Kidney (tissue), 14 donors: Measurements from ENCODE around the gene ADARB2. TPM values are rescaled to one million over a fixed set of nuclear protein-coding genes. Genes with fewer than 3 reads are reported as not detected.
A peak's percentile ranks its signal among the peaks of the same experiment; 100 is the strongest.

ENCODE experiments used
- DNase-seq, 5 donors: peaks; one replicate each; pipeline ENCODE4 v3.0.0-alpha.2; 2013 to 2020
- FAIRE-seq: peaks from 2 replicates; lab custom pipeline; 2012; peaks lifted over from hg19 to GRCh38; lab: Jason Lieb, UNC
- H3K27ac ChIP-seq, 2 donors: one replicate each; pipeline ENCODE4 v1.7.0; 2013; ENCODE audit warnings: low read depth in 2 of 2, low read length in 2 of 2, inconsistent platforms in 1 of 2
- H3K27me3 ChIP-seq: one replicate; pipeline ENCODE4 v1.7.1; 2013; ENCODE audit warnings: low read length, inconsistent platforms; ENCODE audit not compliant: control insufficient read depth, insufficient read depth
- H3K36me3 ChIP-seq, 3 donors: one replicate each; pipeline versions ENCODE4 v1.7.0 to v1.7.1; 2013; ENCODE audit warnings: low read length in 3 of 3, control low read depth in 1 of 3, inconsistent platforms in 1 of 3; ENCODE audit not compliant: insufficient read depth in 3 of 3, control insufficient read depth in 2 of 3
- H3K4me1 ChIP-seq, 3 donors: one replicate each; pipeline versions ENCODE4 v1.7.0 to v1.7.1; 2013; ENCODE audit warnings: low read length in 3 of 3, inconsistent platforms in 1 of 3, low read depth in 1 of 3; ENCODE audit not compliant: control insufficient read depth in 2 of 3, insufficient read depth in 2 of 3
- H3K4me3 ChIP-seq, 3 donors: one replicate each; pipeline versions ENCODE4 v1.7.0 to v1.8.1; 2013; ENCODE audit warnings: low read length in 3 of 3, control low read depth in 1 of 3, inconsistent platforms in 1 of 3
- H3K9ac ChIP-seq, 3 donors: one replicate each; pipeline versions ENCODE4 v1.7.0 to v1.7.1; 2013; ENCODE audit warnings: low read length in 3 of 3, control low read depth in 1 of 3, inconsistent platforms in 1 of 3
- H3K9me3 ChIP-seq, 3 donors: one replicate each; pipeline versions ENCODE4 v1.7.0 to v1.7.1; 2013; ENCODE audit warnings: low read length in 3 of 3, control low read depth in 1 of 3, inconsistent platforms in 1 of 3; ENCODE audit not compliant: control insufficient read depth in 2 of 3, insufficient read depth in 1 of 3
- intact Hi-C: fragments of 100-400 bp; cut with DNase I; formaldehyde crosslinking; loops from one replicate; pipeline ENCODE4 v1.11.1; 2022
- polyA plus RNA-seq: library from polyadenylated mRNA; stranded (reverse); fragments of 350-450 nt; fragmentation: Illumina TruSeq; extraction: RNeasy Lipid Tissue Mini Kit (QIAGEN cat#74804); gene quantifications from one replicate; pipeline ENCODE4 v1.2.3, GENCODE V29; 2014; ENCODE audit warnings: low read depth, low replicate concordance; ENCODE audit not compliant: insufficient read depth
- total RNA-seq: library from RNA; stranded (reverse); fragmentation: NEBNext Ultra II Directional; extraction: Animal tissue kit (Norgen Biotek cat#: 25700); gene quantifications from one replicate; pipeline ENCODE4 v1.2.1, GENCODE V29; 2021
- TF ChIP-seq, protein P1 (sequence below): IDR thresholded peaks from 3 replicates; pipeline ENCODE4 v1.5.1; 2012; ENCODE audit warnings: mild to moderate bottlenecking, moderate library complexity, borderline replicate concordance; ENCODE audit not compliant: insufficient read depth; ENCODE audit errors: extremely low read depth
- donor health status: control.
- donor health status: control.
- donor health status: control.
- donor health status: control.
- donor health status: control.
- donor health status: DM: yes; HTN: yes; CAD: no.
- donor health status: Normal renal cell carcinoma (clear cell type).

The ADARB2 gene
- total and polyA plus RNA-seq, 2 donors from 2014 or later, result 1.0 to 1.3 TPM

DNA sequence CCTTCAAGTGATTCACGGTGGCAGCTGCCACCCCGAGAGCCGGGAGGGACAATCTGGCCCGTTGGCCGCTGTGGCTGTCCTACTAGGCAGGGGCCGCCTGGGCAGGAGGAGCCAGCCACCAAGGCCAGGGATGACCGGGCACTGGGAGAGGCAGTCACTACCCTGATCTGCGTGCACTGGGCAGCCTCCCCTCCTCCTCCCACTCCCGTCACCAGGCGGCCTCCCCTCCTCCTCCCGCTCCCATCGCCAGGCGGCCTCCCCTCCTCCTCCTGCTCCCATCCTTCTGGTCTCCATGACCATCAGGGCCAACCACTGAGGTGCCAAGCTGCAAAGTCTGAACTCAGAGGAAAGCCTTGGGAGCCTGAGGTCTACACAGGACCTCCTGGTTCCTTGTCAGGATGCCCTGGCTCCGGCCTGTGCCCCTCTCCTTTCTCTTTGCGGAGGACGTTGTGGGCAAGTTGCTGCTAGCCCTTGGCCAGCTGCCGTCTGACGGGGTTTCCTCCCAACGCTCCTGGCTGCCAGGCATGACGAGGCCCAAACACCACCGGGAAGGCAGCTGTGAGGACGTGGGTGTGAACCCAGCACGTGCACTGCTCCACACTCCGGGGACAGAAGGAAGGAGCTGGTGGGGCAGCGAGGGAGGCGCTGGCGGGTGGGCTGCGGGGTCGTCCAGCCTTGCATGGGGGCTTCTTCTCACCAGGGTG lies 550.0 kb downstream of the ADARB2 start:
- no peak for FAIRE-seq

DNA sequence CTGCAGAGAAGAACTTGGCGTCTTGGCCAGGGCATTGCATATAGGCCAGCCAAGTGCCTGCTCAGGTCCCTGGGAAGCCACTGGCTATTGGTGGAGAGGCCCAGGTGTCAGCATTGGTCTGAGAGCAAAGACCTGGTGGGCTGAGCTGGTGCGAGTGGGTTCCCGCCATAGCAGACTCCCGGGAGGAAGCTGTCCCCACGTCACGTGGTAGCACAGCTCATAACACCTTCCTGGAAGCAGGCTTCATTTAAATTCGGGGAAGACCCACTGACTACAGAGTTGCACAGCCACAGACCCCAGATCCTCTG lies 550.7 kb downstream of the ADARB2 start:
- intact Hi-C loops, result no loop called here
- Histone ChIP-seq H3K27me3 (no peaks in the 10 kb centered on the region), H3K27ac (no peak overlapping the region), H3K4me3 (no peak overlapping the region), H3K9ac (no peak overlapping the region), H3K4me1 (peaks cover 0 to 13% (median 7%) of the 10 kb centered on the region in 3 donors), H3K36me3 (no peaks in the 10 kb centered on the region), H3K9me3 (no peaks in the 10 kb centered on the region)
- FAIRE-seq (no peak), DNase-seq (no peak)
- TF ChIP-seq, protein P1, sequence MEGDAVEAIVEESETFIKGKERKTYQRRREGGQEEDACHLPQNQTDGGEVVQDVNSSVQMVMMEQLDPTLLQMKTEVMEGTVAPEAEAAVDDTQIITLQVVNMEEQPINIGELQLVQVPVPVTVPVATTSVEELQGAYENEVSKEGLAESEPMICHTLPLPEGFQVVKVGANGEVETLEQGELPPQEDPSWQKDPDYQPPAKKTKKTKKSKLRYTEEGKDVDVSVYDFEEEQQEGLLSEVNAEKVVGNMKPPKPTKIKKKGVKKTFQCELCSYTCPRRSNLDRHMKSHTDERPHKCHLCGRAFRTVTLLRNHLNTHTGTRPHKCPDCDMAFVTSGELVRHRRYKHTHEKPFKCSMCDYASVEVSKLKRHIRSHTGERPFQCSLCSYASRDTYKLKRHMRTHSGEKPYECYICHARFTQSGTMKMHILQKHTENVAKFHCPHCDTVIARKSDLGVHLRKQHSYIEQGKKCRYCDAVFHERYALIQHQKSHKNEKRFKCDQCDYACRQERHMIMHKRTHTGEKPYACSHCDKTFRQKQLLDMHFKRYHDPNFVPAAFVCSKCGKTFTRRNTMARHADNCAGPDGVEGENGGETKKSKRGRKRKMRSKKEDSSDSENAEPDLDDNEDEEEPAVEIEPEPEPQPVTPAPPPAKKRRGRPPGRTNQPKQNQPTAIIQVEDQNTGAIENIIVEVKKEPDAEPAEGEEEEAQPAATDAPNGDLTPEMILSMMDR, result no peak

More for the DNA sequence above, 550.0 kb downstream of the ADARB2 start:
- TF ChIP-seq, protein P1, result no peak
- peak in 1 of 5 donors; percentile 45 for DNase-seq
- H3K27me3 ChIP-seq, result no peaks in the 10 kb centered on the region
- no peak overlapping the region for H3K4me3 ChIP-seq
- H3K9ac ChIP-seq, result no peak overlapping the region
- H3K27ac ChIP-seq, result no peak overlapping the region
- no peaks in the 10 kb centered on the region for H3K36me3 ChIP-seq
- no peaks in the 10 kb centered on the region for H3K9me3 ChIP-seq
- intact Hi-C loops, result no loop called here
- peaks cover 0 to 13% (median 7%) of the 10 kb centered on the region in 3 donors for H3K4me1 ChIP-seq

DNA sequence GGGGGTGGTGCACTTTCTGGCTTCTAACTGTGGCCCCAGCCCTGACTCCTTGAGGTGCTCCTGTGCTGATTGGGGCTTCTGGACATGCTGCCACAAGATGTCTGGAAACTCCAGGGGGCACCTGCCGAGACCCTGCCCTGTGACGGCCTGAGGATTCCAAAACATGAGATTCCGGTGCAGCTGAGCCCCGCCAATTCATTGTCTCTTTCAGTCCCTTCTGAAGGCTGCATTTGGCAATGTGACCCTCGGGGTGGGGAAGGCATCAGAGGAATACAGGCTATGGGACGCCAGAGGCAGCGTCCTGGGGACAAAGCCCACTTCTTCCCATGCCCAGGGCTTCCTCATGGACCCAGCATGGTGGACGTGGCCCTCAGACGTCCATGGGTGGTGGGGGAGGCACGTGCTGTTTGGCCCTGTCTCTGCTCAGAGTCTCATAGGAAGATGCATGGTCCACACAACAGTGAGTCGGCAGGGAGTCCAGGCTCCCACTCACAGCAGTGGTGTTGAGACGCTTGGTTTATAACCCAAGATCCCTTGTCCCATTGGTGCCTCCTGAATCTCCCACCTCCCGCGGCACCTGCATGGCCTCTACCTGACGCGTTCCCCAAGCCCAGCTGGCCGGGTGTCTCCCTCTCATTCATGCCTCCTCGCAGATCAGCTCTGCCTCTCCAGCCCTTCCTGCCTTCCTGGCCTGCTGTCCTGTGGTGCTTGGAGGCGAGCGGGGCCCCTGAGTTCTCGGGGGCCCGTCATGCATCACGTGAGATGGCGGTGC lies 551.2 kb downstream of the ADARB2 start:
- FAIRE-seq, result no peak
- DNase-seq, result no peak
- no peaks in the 10 kb centered on the region for H3K9me3 ChIP-seq
- intact Hi-C loops, result no loop called here
- H3K27ac ChIP-seq, result no peak overlapping the region
- no peak overlapping the region for H3K4me3 ChIP-seq
- TF ChIP-seq, protein P1, result no peak
- H3K36me3 ChIP-seq, result no peaks in the 10 kb centered on the region
- no peaks in the 10 kb centered on the region for H3K27me3 ChIP-seq
- H3K9ac ChIP-seq, result no peak overlapping the region
- peaks cover 0 to 13% (median 7%) of the 10 kb centered on the region in 3 donors for H3K4me1 ChIP-seq
